ENCODE measurements around the gene MAPK8IP2. TPM values are rescaled to one million over a fixed set of nuclear protein-coding genes. Genes with fewer than 3 reads are reported as not detected.

The MAPK8IP2 gene
- total RNA-seq, 4 donors from 2014 or later = 0.94 to 3.3 (median 1.5) TPM

DNA sequence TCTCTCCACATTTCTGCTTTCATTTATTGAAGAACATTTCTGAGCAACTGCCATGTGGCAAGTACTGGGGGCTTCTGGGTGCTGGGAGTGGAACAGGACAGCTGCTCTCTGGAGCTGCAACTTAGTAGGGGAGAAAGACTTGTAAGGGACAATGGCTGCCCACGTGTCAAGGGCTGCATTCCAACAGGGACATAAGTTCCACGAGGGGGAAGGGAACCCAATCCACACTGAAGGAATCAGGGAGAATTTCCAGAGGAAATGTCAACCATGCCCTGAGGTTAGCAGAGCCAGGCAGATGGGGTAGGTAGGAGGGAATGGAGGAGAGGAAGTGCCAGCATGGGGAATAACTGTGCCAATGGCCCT lies 1.7 kb downstream of the MAPK8IP2 start:
- no peak for DNase-seq
- 27 to 33% methylated on average over 2 of the region's 2 CpGs for whole genome bisulfite sequencing, 2 donors
- no peak for TF ChIP-seq POLR2A (IDR thresholded peaks at IDR 0.05)
- TF ChIP-seq, protein P1, sequence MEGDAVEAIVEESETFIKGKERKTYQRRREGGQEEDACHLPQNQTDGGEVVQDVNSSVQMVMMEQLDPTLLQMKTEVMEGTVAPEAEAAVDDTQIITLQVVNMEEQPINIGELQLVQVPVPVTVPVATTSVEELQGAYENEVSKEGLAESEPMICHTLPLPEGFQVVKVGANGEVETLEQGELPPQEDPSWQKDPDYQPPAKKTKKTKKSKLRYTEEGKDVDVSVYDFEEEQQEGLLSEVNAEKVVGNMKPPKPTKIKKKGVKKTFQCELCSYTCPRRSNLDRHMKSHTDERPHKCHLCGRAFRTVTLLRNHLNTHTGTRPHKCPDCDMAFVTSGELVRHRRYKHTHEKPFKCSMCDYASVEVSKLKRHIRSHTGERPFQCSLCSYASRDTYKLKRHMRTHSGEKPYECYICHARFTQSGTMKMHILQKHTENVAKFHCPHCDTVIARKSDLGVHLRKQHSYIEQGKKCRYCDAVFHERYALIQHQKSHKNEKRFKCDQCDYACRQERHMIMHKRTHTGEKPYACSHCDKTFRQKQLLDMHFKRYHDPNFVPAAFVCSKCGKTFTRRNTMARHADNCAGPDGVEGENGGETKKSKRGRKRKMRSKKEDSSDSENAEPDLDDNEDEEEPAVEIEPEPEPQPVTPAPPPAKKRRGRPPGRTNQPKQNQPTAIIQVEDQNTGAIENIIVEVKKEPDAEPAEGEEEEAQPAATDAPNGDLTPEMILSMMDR (IDR thresholded peaks at IDR 0.05) = no peak
- intact Hi-C loops (cut with DNase I) = loop anchor here (10.0 kb wide), 1 partner anchor 348 kb away; the partner anchor contains the start of gene HDAC10
- no peaks in the 10 kb centered on the region for H3K9me3 ChIP-seq
- H3K27me3 ChIP-seq = peaks cover 4% of the 10 kb centered on the region
- H3K4me3 ChIP-seq (replicated peaks in 1 of 3) = no peak overlapping the region
- no peaks in the 10 kb centered on the region for H3K36me3 ChIP-seq
- no peak overlapping the region for H3K27ac ChIP-seq
- peaks cover 0 to 10% of the 10 kb centered on the region in 2 donors for H3K4me1 ChIP-seq

DNA sequence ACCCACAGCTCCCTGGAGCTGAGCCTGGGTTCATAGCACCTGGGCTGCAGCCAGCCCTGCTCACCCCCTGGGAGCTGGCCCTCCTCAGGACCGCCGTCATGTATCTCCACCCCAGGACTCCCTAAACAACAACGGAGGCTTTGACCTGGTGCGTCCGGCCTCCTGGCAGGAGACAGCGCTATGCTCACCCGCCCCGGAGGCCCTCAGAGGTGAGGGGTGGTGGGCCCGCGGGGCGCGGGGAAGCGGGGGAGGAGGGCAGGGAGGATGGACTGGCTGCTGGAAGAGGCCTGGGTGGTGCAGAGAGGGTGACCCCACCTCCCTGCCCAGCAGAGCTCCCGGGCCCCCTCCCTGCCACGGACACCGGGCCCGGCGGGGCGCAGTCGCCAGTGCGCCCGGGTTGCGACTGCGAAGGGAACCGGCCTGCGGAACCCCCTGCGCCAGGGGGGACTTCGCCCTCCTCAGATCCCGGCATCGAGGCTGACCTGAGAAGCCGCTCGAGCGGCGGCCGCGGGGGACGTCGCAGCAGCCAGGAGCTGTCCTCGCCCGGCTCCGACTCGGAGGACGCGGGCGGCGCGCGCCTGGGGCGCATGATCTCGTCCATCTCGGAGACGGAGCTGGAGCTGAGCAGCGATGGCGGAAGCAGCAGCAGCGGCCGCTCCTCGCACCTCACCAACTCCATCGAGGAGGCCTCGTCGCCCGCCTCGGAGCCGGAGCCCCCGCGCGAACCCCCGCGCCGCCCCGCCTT lies 3.1 kb downstream of the MAPK8IP2 start:
- intact Hi-C loops (cut with DNase I) = loop anchor here (10.0 kb wide), 1 partner anchor 349 kb away; the partner anchor contains the start of gene HDAC10
- Histone ChIP-seq H3K27ac (no peak overlapping the region), H3K36me3 (no peaks in the 10 kb centered on the region), H3K9me3 (no peaks in the 10 kb centered on the region), H3K27me3 (peaks cover 4% of the 10 kb centered on the region), H3K4me1 (peaks cover 0 to 10% of the 10 kb centered on the region in 2 donors), H3K4me3 (replicated peaks in 1 of 3) (no peak overlapping the region)
- no peak for DNase-seq
- no peak for TF ChIP-seq POLR2A (IDR thresholded peaks at IDR 0.05)
- TF ChIP-seq, protein P1 (IDR thresholded peaks at IDR 0.05) = no peak
- 20 to 39% methylated on average over 14 to 24 of the region's 70 CpGs for WGBS, 2 donors

DNA sequence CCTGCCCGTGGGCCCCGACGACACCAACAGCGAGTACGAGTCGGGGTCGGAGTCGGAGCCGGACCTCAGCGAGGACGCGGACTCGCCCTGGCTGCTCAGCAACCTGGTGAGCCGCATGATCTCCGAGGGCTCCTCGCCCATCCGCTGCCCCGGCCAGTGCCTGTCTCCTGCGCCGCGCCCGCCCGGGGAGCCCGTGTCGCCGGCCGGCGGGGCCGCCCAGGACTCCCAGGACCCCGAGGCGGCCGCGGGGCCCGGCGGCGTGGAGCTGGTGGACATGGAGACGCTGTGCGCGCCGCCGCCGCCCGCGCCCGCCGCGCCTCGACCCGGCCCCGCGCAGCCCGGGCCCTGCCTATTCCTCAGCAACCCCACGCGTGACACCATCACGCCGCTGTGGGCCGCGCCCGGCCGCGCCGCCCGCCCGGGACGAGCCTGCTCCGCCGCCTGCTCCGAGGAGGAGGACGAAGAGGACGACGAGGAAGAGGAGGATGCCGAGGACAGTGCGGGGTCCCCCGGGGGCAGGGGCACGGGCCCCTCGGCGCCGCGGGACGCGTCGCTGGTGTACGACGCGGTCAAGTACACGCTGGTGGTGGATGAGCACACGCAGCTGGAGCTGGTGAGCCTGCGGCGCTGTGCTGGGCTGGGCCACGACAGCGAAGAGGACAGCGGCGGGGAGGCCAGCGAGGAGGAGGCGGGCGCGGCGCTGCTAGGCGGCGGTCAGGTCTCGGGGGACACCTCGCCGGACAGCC lies 3.8 kb downstream of the MAPK8IP2 start:
- Histone ChIP-seq H3K9me3 (no peaks in the 10 kb centered on the region), H3K27me3 (peaks cover 4% of the 10 kb centered on the region), H3K36me3 (no peaks in the 10 kb centered on the region), H3K4me1 (peaks cover 0 to 10% of the 10 kb centered on the region in 2 donors), H3K4me3 (replicated peaks in 1 of 3) (no peak overlapping the region), H3K27ac (no peak overlapping the region)
- TF ChIP-seq, protein P1 (IDR thresholded peaks at IDR 0.05) = no peak
- no peak for TF ChIP-seq POLR2A (IDR thresholded peaks at IDR 0.05)
- DNase-seq = no peak
- 71 to 80% methylated on average over 25 to 43 of the region's 103 CpGs for WGBS, 2 donors
- intact Hi-C loops (cut with DNase I) = loop anchor here (10.0 kb wide), 1 partner anchor 350 kb away; the partner anchor contains the start of gene HDAC10

- intact Hi-C loops (cut with DNase I) = loop anchor here (10.0 kb wide), 1 partner anchor 350 kb away; the partner anchor contains the start of gene HDAC10
- Histone ChIP-seq H3K27me3 (peaks cover 4% of the 10 kb centered on the region), H3K9me3 (no peaks in the 10 kb centered on the region), H3K27ac (no peak overlapping the region), H3K4me1 (peaks cover 0 to 7% of the 10 kb centered on the region in 2 donors), H3K4me3 (replicated peaks in 1 of 3) (no peak overlapping the region), H3K36me3 (no peaks in the 10 kb centered on the region)
- 81 to 84% methylated on average over 15 to 19 of the region's 23 CpGs for WGBS, 2 donors
- TF ChIP-seq, protein P1 (IDR thresholded peaks at IDR 0.05) = no peak
- TF ChIP-seq POLR2A (IDR thresholded peaks at IDR 0.05) = no peak
- DNase-seq = no peak
Observed at GRCh38 chr22:50605002-50605612, 4.5 kb downstream of the MAPK8IP2 start.
